ENCODE data around the gene FAM237A. TPM values are rescaled to one million over a fixed set of nuclear protein-coding genes. Genes with fewer than 3 reads are reported as not detected.

The FAM237A gene
- total and polyA plus RNA-seq, 10 of the 15 experiments (the other 5 are each of a cell fraction or from before 2014, with no cell fraction given): not detected

DNA sequence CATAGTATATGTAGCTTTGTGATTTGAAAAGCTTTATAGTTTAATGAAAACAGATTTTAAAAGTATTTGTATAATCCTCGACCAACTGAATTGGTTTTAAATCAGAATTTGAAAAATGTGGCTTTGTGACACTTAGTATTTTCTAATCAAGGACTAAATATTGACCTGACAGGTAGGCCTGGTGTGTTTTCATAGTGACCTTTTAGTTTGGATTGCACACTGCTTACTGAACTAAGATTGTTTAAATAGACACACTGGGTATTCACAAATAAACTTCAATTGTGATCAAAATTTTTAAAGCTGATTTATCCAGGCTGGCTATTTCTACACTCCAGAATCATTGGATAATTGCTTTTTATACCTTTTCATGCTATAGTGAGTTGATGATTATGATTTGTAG lies 31.8 kb upstream of the FAM237A start:
- no peak overlapping the region for H3K27ac ChIP-seq (ENCODE audit: control insufficient read depth, insufficient read depth)
- no peaks in the 10 kb centered on the region for H3K79me2 ChIP-seq (ENCODE audit: control insufficient read depth, insufficient read depth, low read length)
- FAIRE-seq (no peak), ATAC-seq (no peak), DNase-seq (ENCODE audit: low read depth, low spot score) (no peak)
- RAD21 ChIA-PET (ENCODE audit: unreplicated experiment): no interaction called here
- CTCF ChIA-PET: interaction anchor here (0.5 to 0.8 kb wide), 2 partner anchors 23 to 171 kb away, joined by 3 read pairs; no protein-coding TSS in a partner anchor
- H3K9ac ChIP-seq (ENCODE audit: control insufficient read depth, insufficient read depth, low read length): no peak overlapping the region
- in situ Hi-C loops (cut with MboI): no loop called here
- H2AFZ ChIP-seq (ENCODE audit: control insufficient read depth, low read depth, low read length): no peak overlapping the region
- H3K4me3 ChIP-seq: no peak overlapping the region
- no peaks in the 10 kb centered on the region for H3K9me3 ChIP-seq (replicated peaks; ENCODE audit: control insufficient read depth, insufficient read depth, low read length)
- no peak overlapping the region for H3K4me2 ChIP-seq (ENCODE audit: control insufficient read depth, insufficient read depth)
- H4K20me1 ChIP-seq (ENCODE audit: control insufficient read depth, insufficient read depth): no peaks in the 10 kb centered on the region
- BruUV-seq (replicated peaks): no TSS peak
- SMC1A ChIA-PET (ENCODE audit: uncharacterized antibody, unreplicated experiment): interaction anchor here (0.8 to 1.9 kb wide), 4 partner anchors 9 to 60 kb away, joined by 3 to 5 read pairs (median 4); no protein-coding TSS in a partner anchor
- H3K4me1 ChIP-seq (ENCODE audit: control insufficient read depth, insufficient read depth, low read length): no peaks in the 10 kb centered on the region
- intact Hi-C loops (cut with micrococcal nuclease; ENCODE audit: unreplicated experiment): no loop called here
- WGBS (ENCODE audit: insufficient coverage, insufficient replicate concordance, low lambda C conversion rate, missing lambda C conversion rate): 50% methylated on average over 1 of the region's 1 CpG
- no peaks in the 10 kb centered on the region for H3K36me3 ChIP-seq (ENCODE audit: control insufficient read depth in 2 of 2, insufficient read depth in 2 of 2, low read length in 1 of 2)
- no peaks in the 10 kb centered on the region for H3K27me3 ChIP-seq (replicated peaks in 1 of 2; ENCODE audit: control insufficient read depth in 2 of 2, insufficient read depth in 2 of 2, low read length in 1 of 2)
- POLR2A ChIA-PET: no interaction called here
- TF ChIP-seq SRF (IDR thresholded peaks at IDR 0.05; ENCODE audit: low read depth in 2 of 2, low read length in 2 of 2) (no peak), TAF1 (IDR thresholded peaks at IDR 0.05; ENCODE audit: borderline replicate concordance, low read depth, low read length) (no peak), NR2C2 (IDR thresholded peaks at IDR 0.05; ENCODE audit: borderline replicate concordance, control insufficient read depth, insufficient read length, low read depth) (no peak), ZNF687 (IDR thresholded peaks at IDR 0.05) (no peak), SMARCA5 (IDR thresholded peaks at IDR 0.05) (no peak), GABPA (IDR thresholded peaks at IDR 0.05; ENCODE audit: low read depth) (no peak), NFIC (IDR thresholded peaks at IDR 0.05; ENCODE audit: low read depth, low read length) (no peak), ZBTB11 (CRISPR knock-in tag; IDR thresholded peaks at IDR 0.05) (no peak), SMAD1 (IDR thresholded peaks at IDR 0.05; ENCODE audit: low read depth, partially characterized antibody) (no peak), STAT1 (conservative IDR thresholded peaks at IDR 0.05) (no peak), NKRF (conservative IDR thresholded peaks at IDR 0.05) (no peak), RAD51 (IDR thresholded peaks at IDR 0.05) (no peak), TCF12 (IDR thresholded peaks at IDR 0.05; ENCODE audit: low read depth, low read length) (no peak), JUNB (IDR thresholded peaks at IDR 0.05) (no peak), SUPT20H (IDR thresholded peaks at IDR 0.05; ENCODE audit: borderline replicate concordance, control insufficient read depth, low read depth, low read length) (no peak), SUZ12 (IDR thresholded peaks at IDR 0.05; ENCODE audit: unreplicated experiment) (no peak)
